GM18873 (cell line): ENCODE measurements around the gene TGFB3.

Source experiments
- ATAC-seq: cut with Tn5 transposase; IDR thresholded peaks from one replicate; pipeline ENCODE4 v1.9.1; 2021; ENCODE audit warnings: mild to moderate bottlenecking, moderate library complexity, moderate number of reproducible peaks; ENCODE audit not compliant: unreplicated experiment, low FRiP score

Gene TGFB3

GRCh38 chr14:75989134-75989533 lies 7.3 kb upstream of the TGFB3 start:
- ATAC-seq = no peak

GRCh38 chr14:75987201-75987970 lies 5.6 kb upstream of the TGFB3 start:
- ATAC-seq = no peak

- no peak for ATAC-seq
Observed at GRCh38 chr14:75986439-75986765, 4.6 kb upstream of the TGFB3 start.

- peak; percentile 64 for ATAC-seq
Observed at GRCh38 chr14:75985618-75986438, 4.0 kb upstream of the TGFB3 start, which contains the start of gene IFT43. TSS of gene IFT43 (plus strand) at chr14:75985763. CDS start at chr14:75985787, 24 bp downstream.

GRCh38 chr14:75984674-75985073 lies 2.9 kb upstream of the TGFB3 start:
- no peak for ATAC-seq

- no peak for ATAC-seq
Observed at GRCh38 chr14:75983019-75983358, 1.2 kb upstream of the TGFB3 start.

GRCh38 chr14:75982266-75983018 lies 647 bp upstream of the TGFB3 start:
- ATAC-seq = no peak

- ATAC-seq = no peak
Observed at GRCh38 chr14:75980856-75981255, 939 bp downstream of the TGFB3 start.

- ATAC-seq = no peak
Observed at GRCh38 chr14:75979648-75980565, 1.9 kb downstream of the TGFB3 start.

- no peak for ATAC-seq
Observed at GRCh38 chr14:75979071-75979571, 2.7 kb downstream of the TGFB3 start.

GRCh38 chr14:75978249-75978731 lies 3.5 kb downstream of the TGFB3 start:
- ATAC-seq = no peak

GRCh38 chr14:75977582-75977943 lies 4.2 kb downstream of the TGFB3 start:
- no peak for ATAC-seq

GRCh38 chr14:75976826-75977581 lies 4.8 kb downstream of the TGFB3 start:
- no peak for ATAC-seq

GRCh38 chr14:75972801-75973421 lies 8.9 kb downstream of the TGFB3 start:
- no peak for ATAC-seq

GRCh38 chr14:75971509-75971908 lies 10.3 kb downstream of the TGFB3 start:
- ATAC-seq = no peak

GRCh38 chr14:75970989-75971388 lies 10.8 kb downstream of the TGFB3 start:
- ATAC-seq = no peak

GRCh38 chr14:75969891-75970290 lies 11.9 kb downstream of the TGFB3 start:
- no peak for ATAC-seq

- no peak for ATAC-seq
Observed at GRCh38 chr14:75969126-75969525, 12.7 kb downstream of the TGFB3 start.

GRCh38 chr14:75968456-75968855 lies 13.3 kb downstream of the TGFB3 start:
- ATAC-seq = no peak
